ENCODE results near the gene CORIN. TPM values are rescaled to one million over a fixed set of nuclear protein-coding genes. Genes with fewer than 3 reads are reported as not detected.
"Not testable (repeated sequence)": the region's sequence is repeated elsewhere in the genome, so short reads cannot be mapped to it uniquely, and the experiment has no call there.

CORIN gene
- total RNA-seq, 2 experiments from 2014 or later, result 0.29 to 0.34 TPM

GRCh38 chr4:47560682-47561081 lies 277.2 kb downstream of the CORIN start:
- no peaks in the 10 kb centered on the region for H3K27me3 Mint-ChIP-seq
- H3K9me3 Mint-ChIP-seq, result no peaks in the 10 kb centered on the region
- peaks cover 4% of the 10 kb centered on the region for H3K4me1 Mint-ChIP-seq (ENCODE audit: low read depth)
- H3K36me3 Mint-ChIP-seq (ENCODE audit: low read depth), result no peaks in the 10 kb centered on the region
- ChIA-PET CTCF (interaction anchor here (1.4 kb wide), 1 partner anchor 10 kb away, joined by 5 read pairs; no protein-coding TSS in a partner anchor), POLR2A (no interaction called here)
- ATAC-seq (no peak), DNase-seq (no peak)
- H3K4me3 Mint-ChIP-seq, result no peak overlapping the region
- intact Hi-C loops (cut with micrococcal nuclease), result loop anchor here (5.0 kb wide), 1 partner anchor 68 kb away; no protein-coding TSS in a partner anchor
- no peak overlapping the region for H3K27ac Mint-ChIP-seq
- no peak for TF ChIP-seq CTCF (IDR thresholded peaks at IDR 0.05)

GRCh38 chr4:47557255-47557654 lies 280.6 kb downstream of the CORIN start:
- Mint-ChIP-seq H3K36me3 (ENCODE audit: low read depth) (no peaks in the 10 kb centered on the region), H3K4me1 (ENCODE audit: low read depth) (peaks cover 1% of the 10 kb centered on the region), H3K4me3 (no peak overlapping the region), H3K27me3 (no peaks in the 10 kb centered on the region), H3K27ac (no peak overlapping the region), H3K9me3 (no peaks in the 10 kb centered on the region)
- CTCF ChIA-PET, result no interaction called here
- TF ChIP-seq CTCF (IDR thresholded peaks at IDR 0.05), result no peak
- POLR2A ChIA-PET, result no interaction called here
- ATAC-seq (no peak), DNase-seq (no peak)
- intact Hi-C loops (cut with micrococcal nuclease), result no loop called here

GRCh38 chr4:47555920-47556319 lies 281.9 kb downstream of the CORIN start:
- H3K27me3 Mint-ChIP-seq; intact Hi-C loops (cut with micrococcal nuclease); H3K27ac Mint-ChIP-seq; POLR2A ChIA-PET; H3K9me3 Mint-ChIP-seq; H3K36me3 Mint-ChIP-seq (ENCODE audit: low read depth); ATAC-seq; H3K4me3 Mint-ChIP-seq; H3K4me1 Mint-ChIP-seq (ENCODE audit: low read depth); DNase-seq: not testable (repeated sequence)
- CTCF ChIA-PET, result interaction anchor here (2.6 kb wide), 1 partner anchor 8 kb away, joined by 12 read pairs; no protein-coding TSS in a partner anchor

GRCh38 chr4:47553329-47554125 lies 284.3 kb downstream of the CORIN start:
- peaks cover 5% of the 10 kb centered on the region for H3K36me3 Mint-ChIP-seq (ENCODE audit: low read depth)
- no peak overlapping the region for H3K27ac Mint-ChIP-seq
- CTCF ChIA-PET, result interaction anchor here (1.9 kb wide), 1 partner anchor 10 kb away, joined by 9 read pairs; no protein-coding TSS in a partner anchor
- intact Hi-C loops (cut with micrococcal nuclease), result no loop called here
- no peaks in the 10 kb centered on the region for H3K9me3 Mint-ChIP-seq
- no peak for DNase-seq
- POLR2A ChIA-PET, result no interaction called here
- ATAC-seq, result no peak
- H3K27me3 Mint-ChIP-seq, result no peaks in the 10 kb centered on the region
- no peak overlapping the region for H3K4me3 Mint-ChIP-seq
- H3K4me1 Mint-ChIP-seq (ENCODE audit: low read depth), result no peaks in the 10 kb centered on the region
- TF ChIP-seq CTCF (IDR thresholded peaks at IDR 0.05), result no peak

GRCh38 chr4:47551682-47552081 lies 286.2 kb downstream of the CORIN start:
- Mint-ChIP-seq H3K36me3 (ENCODE audit: low read depth) (peaks cover 5% of the 10 kb centered on the region), H3K4me3 (no peak overlapping the region), H3K4me1 (ENCODE audit: low read depth) (no peaks in the 10 kb centered on the region), H3K9me3 (no peaks in the 10 kb centered on the region), H3K27ac (no peak overlapping the region), H3K27me3 (no peaks in the 10 kb centered on the region)
- DNase-seq (no peak), ATAC-seq (no peak)
- POLR2A ChIA-PET, result no interaction called here
- TF ChIP-seq CTCF (IDR thresholded peaks at IDR 0.05), result no peak
- CTCF ChIA-PET, result interaction anchor here (0.9 to 1.2 kb wide), 2 partner anchors 12 to 13 kb away, joined by 3 read pairs; no protein-coding TSS in a partner anchor
- intact Hi-C loops (cut with micrococcal nuclease), result no loop called here

Measured in activated CD8-positive, alpha-beta T cell treated with anti-CD3 and anti-CD28 coated beads for 36 hours (primary cell).